ENCODE data around the gene STK32C. TPM values are rescaled to one million over a fixed set of nuclear protein-coding genes. Genes with fewer than 3 reads are reported as not detected.
"Not testable (repeated sequence)": the region's sequence is repeated elsewhere in the genome, so short reads cannot be mapped to it uniquely, and the experiment has no call there.

The STK32C gene
- total RNA-seq, 1 experiment from 2014 or later: 22.5 TPM

GRCh38 chr10:132326344-132326889 lies 18.7 kb upstream of the STK32C start:
- peak; percentile 38 for DNase-seq (ENCODE audit: low read depth)
- in situ Hi-C loops (cut with HindIII; ENCODE audit: low pct_unique_long_range_greater_than_20kb, low sequenced_read_pairs): no loop called here

GRCh38 chr10:132324186-132324585 lies 16.4 kb upstream of the STK32C start:
- no peak for DNase-seq (ENCODE audit: low read depth)
- in situ Hi-C loops (cut with HindIII; ENCODE audit: low pct_unique_long_range_greater_than_20kb, low sequenced_read_pairs): no loop called here

- in situ Hi-C loops (cut with HindIII; ENCODE audit: low pct_unique_long_range_greater_than_20kb, low sequenced_read_pairs): no loop called here
- DNase-seq (ENCODE audit: low read depth): no peak
These were observed 14.9 kb upstream of the STK32C start for GRCh38 chr10:132322586-132323048.

- in situ Hi-C loops (cut with HindIII; ENCODE audit: low pct_unique_long_range_greater_than_20kb, low sequenced_read_pairs): no loop called here
- no peak for DNase-seq (ENCODE audit: low read depth)
These were observed 14.0 kb upstream of the STK32C start for GRCh38 chr10:132321726-132322125.

- peak; percentile 92 for DNase-seq (ENCODE audit: low read depth)
These were observed 13.1 kb upstream of the STK32C start for GRCh38 chr10:132320654-132321469.

GRCh38 chr10:132319853-132320653 lies 12.3 kb upstream of the STK32C start:
- in situ Hi-C loops (cut with HindIII; ENCODE audit: low pct_unique_long_range_greater_than_20kb, low sequenced_read_pairs): no loop called here
- DNase-seq (ENCODE audit: low read depth): peak; percentile 84

More at GRCh38 chr10:132320654-132321469, 13.1 kb upstream of the STK32C start:
- in situ Hi-C loops (cut with HindIII; ENCODE audit: low pct_unique_long_range_greater_than_20kb, low sequenced_read_pairs): no loop called here

- in situ Hi-C loops (cut with HindIII; ENCODE audit: low pct_unique_long_range_greater_than_20kb, low sequenced_read_pairs); DNase-seq (ENCODE audit: low read depth): not testable (repeated sequence)
These were observed 9.7 kb upstream of the STK32C start for GRCh38 chr10:132317477-132317876.

GRCh38 chr10:132316133-132316532 lies 8.4 kb upstream of the STK32C start:
- in situ Hi-C loops (cut with HindIII; ENCODE audit: low pct_unique_long_range_greater_than_20kb, low sequenced_read_pairs): no loop called here
- DNase-seq (ENCODE audit: low read depth): no peak

- in situ Hi-C loops (cut with HindIII; ENCODE audit: low pct_unique_long_range_greater_than_20kb, low sequenced_read_pairs); DNase-seq (ENCODE audit: low read depth): not testable (repeated sequence)
These were observed 7.1 kb upstream of the STK32C start for GRCh38 chr10:132314881-132315280.

- DNase-seq (ENCODE audit: low read depth): no peak
- in situ Hi-C loops (cut with HindIII; ENCODE audit: low pct_unique_long_range_greater_than_20kb, low sequenced_read_pairs): no loop called here
These were observed 6.6 kb upstream of the STK32C start for GRCh38 chr10:132314336-132314735.

GRCh38 chr10:132313865-132314264 lies 6.1 kb upstream of the STK32C start:
- in situ Hi-C loops (cut with HindIII; ENCODE audit: low pct_unique_long_range_greater_than_20kb, low sequenced_read_pairs): no loop called here
- DNase-seq (ENCODE audit: low read depth): no peak

- DNase-seq (ENCODE audit: low read depth): no peak
- in situ Hi-C loops (cut with HindIII; ENCODE audit: low pct_unique_long_range_greater_than_20kb, low sequenced_read_pairs): no loop called here
These were observed 5.6 kb upstream of the STK32C start for GRCh38 chr10:132313305-132313704.

- in situ Hi-C loops (cut with HindIII; ENCODE audit: low pct_unique_long_range_greater_than_20kb, low sequenced_read_pairs): no loop called here
- peak; percentile 41 for DNase-seq (ENCODE audit: low read depth)
These were observed 3.7 kb upstream of the STK32C start for GRCh38 chr10:132311338-132311939.

- in situ Hi-C loops (cut with HindIII; ENCODE audit: low pct_unique_long_range_greater_than_20kb, low sequenced_read_pairs): no loop called here
These were observed 3.1 kb upstream of the STK32C start for GRCh38 chr10:132310701-132311337.

GRCh38 chr10:132309879-132310591 lies 2.3 kb upstream of the STK32C start:
- in situ Hi-C loops (cut with HindIII; ENCODE audit: low pct_unique_long_range_greater_than_20kb, low sequenced_read_pairs): no loop called here

More at GRCh38 chr10:132310701-132311337, 3.1 kb upstream of the STK32C start:
- no peak for DNase-seq (ENCODE audit: low read depth)

GRCh38 chr10:132309471-132309865 lies 1.7 kb upstream of the STK32C start:
- in situ Hi-C loops (cut with HindIII; ENCODE audit: low pct_unique_long_range_greater_than_20kb, low sequenced_read_pairs): no loop called here
- DNase-seq (ENCODE audit: low read depth): no peak

More at GRCh38 chr10:132309879-132310591, 2.3 kb upstream of the STK32C start:
- no peak for DNase-seq (ENCODE audit: low read depth)

Measured in Caki2 (cell line).